GM19035 (cell line): ENCODE data around the gene HDDC2.

ENCODE experiments used
- ATAC-seq: cut with Tn5 transposase; IDR thresholded peaks from one replicate; pipeline ENCODE4 v1.9.1; 2021; ENCODE audit not compliant: unreplicated experiment

The HDDC2 gene

DNA sequence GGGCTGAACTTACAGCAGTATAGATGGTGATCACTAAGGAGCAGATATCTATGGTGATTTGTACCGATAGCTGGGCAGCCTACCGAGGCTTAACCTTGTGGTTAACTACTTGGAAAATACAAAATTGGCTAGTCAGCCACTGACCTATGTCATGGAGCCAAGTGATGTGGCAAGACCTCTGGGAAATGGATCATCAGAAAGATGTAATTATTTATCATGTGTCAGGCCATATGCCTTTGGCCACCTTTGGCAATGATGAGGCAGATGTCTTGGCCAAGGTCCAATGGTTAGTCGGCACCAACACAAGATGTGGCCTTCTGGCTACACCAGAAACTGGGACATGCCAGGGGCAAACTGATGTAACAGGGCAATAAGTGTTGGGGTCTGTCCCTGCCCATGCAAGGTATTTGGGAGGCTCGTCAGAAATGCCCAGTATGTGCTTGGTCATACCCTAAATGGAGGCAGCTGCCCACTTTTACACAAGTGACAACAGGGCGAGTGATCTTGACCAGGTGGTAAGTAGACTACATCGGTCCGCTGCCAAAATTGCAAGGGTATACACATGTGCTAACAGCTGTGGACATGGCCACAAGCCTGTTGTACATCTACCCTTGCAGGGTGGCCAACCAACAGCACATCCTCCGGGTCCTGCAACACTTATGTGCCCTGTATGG lies 30.1 kb downstream of the HDDC2 start:
- ATAC-seq = no peak

DNA sequence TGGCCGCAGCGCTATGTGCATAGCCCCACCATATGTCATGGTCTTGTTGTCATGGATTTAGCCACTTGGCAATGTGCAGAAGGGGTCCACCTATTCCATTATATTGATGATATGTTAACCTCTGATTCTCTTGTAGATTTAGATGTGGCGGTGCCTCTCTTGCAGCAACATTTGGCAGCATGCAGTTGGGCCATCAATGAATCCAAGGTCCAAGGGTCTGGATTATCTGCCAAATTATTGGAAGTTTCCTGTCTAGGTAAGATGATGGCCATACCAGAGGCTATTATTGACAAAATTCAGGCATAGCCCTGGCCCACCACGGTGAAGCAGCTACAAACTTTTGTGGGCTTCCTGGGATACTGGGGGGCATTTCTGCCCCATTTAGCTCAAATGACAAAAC lies 31.4 kb downstream of the HDDC2 start:
- ATAC-seq = no peak

DNA sequence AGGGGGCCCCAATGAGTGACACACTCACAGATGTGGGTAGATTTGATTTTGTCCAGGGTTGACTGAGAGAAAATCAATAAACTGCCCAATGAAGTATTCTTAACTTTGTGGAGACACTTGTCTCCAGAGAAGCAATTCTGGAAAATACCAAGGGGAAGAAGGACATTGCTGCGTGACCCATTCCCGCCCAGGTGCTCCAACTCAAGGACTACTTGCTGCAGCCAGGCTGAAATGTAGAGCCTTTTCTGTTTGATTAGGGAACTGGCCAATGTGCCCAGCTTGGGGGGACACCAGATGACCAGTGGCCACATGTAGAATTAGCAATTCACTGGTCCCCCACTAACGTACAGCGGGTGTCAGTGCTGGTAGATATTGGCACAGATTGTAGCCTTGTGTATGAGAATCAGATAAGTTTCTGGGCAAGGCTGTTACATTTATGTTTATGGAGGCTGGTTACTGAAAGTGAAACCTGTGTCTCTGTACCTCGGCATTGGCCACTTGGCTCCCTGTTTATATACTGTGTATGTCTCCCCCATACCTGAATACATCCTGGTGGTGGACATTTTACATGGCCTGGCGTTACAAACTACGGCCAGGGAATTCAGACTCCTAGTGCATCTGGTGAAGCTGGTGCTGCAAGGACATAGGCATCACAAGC lies 32.3 kb downstream of the HDDC2 start:
- ATAC-seq = no peak

DNA sequence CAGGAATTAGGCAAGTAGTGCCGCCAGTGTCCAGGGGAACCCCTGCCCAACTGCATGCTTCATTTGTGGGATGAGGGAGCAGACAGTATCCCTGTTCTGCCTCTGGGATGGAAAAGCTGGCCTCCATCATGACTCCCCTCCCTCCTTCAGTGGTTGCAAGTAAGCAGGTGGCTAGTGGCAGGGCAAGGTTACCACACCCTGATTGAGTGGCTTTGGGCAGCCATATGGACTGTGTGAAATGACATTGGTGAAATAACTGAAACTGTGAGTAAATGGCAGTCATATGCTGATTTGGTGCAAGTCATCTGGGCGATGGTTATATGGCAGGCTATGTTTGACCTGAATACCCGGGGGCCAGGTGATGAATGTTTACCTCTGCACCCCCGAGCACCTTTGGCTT lies 33.0 kb downstream of the HDDC2 start:
- ATAC-seq = no peak

DNA sequence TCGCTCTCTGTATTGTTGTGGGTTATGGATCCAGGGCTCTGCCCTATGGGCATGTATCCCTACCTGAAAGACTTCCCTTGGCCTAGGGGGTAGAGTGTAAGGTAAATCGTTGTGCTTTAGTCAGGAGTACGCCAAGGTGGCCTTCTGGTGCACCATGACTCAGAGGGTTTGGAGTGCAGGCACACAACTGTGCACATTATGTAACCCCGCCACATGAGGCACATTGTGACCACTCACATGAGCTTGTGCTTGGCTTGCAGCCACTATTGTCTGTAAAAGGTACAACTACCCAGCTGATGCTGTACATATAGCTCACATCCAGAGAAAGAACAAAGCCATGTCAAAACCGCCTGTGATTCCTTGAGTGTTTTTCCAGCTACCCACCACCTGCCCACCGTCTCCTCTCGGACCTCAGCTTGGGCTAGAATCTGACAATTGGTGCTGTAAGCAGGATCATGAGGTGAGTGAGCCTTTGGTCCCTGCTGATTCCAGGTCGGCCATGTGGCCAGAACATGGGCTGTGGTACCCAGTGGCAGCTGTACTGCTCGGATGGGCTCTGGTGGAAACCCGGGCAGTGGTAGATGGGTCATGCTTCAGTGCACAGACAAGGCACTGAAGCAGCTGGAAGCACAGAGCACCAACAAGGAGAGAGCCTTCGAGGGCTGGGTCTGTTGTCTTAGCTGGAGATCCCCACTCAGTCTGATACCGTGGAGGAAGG lies 33.8 kb downstream of the HDDC2 start:
- ATAC-seq = no peak

DNA sequence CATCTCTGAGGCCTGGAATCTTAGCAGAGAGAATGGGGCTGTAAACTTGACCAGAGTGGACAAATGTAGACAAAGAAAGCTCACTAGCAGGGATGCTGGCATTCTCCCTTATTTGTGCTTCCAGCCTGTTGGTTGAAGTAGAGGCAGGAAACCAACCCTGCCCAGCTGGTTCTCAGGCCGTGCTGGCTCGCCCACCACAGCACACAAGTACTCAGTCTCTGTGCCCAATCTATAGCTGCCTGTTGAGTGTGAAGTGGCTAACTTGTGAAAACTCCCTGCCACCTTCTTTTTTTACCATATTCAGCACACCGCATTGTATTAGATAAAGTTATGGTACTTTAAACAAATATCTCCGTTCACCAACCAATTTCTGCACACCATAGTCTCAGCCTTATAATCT lies 37.3 kb downstream of the HDDC2 start:
- ATAC-seq = no peak

DNA sequence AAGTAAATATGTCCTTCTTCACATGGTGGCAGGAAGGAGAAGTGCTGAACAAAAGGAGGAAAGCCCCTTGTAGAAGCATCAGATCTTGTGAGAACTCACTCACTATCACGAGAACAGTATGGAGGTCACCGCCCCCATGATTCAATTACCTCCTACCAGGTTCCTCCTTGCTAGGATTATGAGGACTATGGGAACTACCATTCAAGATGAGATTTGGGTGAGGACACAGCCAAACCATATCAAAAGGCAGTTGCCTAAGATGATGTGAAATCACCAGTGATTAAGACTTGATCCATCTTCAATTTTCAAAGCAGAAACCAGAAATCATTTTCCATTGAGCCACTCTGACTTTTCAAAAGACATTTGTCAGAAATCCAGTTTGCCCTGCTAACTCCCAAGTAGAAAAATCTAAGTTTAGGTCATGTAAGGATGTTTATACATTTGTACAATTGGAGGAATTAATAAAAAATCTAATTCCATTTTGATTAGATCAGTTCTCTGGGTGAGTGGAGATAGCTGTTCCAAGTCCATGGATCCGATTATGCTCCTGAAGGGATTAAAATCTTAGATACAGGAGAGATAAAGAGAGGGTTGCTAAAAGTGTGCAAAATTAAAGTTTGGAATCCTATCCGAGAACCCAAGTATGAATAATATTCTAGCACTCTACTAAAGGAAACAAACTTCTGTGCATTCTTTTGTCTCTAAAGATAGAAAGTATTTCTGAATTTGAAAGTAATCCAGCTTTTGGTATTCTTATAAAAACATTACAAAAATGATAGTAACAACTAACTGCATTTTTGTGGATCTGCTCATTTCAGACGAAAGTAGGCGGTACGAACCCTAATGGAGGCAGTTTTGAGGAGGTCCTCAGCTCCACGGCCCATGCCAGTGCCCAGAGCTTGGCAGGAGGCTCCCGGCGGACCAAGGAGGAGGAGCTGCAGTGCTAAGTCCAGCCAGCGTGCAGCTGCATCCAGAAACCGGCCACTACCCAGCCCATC lies 39.5 kb downstream of the HDDC2 start:
- ATAC-seq = no peak

DNA sequence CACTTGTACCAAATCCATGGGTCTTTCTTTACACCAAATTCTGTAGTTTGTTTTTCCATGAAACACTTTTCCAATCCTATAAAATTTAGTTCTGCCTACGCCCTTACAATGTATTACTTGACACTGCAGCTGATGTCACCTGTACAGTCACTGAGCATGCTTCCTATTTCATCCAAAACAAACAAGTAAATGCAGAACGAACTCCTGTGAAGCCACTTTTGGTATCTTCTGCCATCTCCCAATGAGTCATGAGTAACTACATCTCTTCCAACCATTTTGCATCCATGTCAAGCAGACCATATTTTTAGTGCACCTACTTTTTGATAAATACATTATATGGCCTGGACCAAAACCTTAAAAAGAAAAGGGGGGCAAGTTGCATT lies 42.4 kb downstream of the HDDC2 start:
- ATAC-seq = no peak

DNA sequence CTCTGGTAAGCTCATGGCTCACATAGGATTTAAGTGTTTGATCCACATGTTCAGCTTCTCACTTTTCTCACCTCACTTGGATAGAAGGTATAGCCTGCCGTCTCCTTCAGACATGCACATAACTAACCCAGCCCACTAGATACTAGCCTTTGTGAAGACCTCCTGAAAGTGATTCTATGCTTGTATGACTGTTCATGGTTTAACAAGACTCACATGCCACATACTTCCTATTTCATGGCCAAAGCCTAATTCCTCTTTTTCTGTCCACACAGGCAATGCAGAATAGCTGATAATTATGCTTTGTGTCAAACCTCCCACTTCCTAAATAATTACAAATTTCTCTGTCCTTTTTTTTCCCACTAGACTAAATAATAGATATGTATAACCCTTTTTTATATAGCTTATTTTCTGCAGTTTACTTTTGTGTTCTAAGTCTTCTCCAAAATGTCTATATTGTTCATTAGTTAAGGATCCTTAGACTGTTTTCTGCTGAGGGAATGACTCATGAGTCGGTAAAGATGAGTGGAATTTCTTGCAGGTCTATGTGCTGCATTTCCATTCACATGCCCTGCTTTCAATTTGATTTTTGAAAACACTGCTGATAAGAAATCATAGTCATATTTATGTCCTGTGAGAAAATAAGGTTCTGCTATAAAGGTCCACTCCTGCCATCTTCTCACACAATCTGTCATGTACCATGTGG lies 43.0 kb downstream of the HDDC2 start:
- ATAC-seq = no peak

DNA sequence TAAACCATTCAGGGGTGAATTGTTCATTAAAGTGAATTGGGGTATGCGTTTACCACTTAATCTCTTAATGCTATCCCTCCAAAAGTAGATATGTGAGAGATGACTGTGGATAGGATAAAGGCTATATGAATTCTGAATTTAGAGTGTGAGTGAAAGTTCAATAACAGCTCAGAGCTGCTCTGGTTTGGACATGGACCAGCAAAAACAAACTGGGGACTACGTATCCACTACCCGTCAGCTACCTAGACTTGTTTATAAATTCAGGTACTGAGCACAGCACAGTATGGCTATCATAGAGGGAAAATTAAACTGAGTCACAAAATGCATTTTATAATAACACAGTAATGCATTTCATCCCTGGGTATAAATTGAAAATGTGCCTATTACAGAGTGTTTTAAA lies 44.4 kb downstream of the HDDC2 start:
- no peak for ATAC-seq

DNA sequence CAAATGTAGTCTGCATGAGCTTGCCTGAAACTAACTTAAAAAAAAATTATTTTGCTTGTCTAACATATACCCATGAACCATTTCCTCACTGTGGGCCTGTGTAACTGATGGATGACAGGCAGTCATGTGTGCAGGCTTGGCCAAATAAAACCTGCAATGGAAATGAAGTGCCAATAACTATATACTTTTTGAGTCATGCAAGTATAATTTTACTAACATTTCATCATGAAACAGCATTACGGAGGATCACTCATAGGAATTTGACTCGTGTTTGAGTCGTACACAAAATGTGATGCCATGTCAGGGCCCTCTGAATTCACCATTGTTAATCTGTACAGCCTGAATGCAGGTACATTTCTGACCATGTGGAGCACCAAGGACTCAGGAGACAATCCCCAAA lies 46.6 kb downstream of the HDDC2 start:
- no peak for ATAC-seq

DNA sequence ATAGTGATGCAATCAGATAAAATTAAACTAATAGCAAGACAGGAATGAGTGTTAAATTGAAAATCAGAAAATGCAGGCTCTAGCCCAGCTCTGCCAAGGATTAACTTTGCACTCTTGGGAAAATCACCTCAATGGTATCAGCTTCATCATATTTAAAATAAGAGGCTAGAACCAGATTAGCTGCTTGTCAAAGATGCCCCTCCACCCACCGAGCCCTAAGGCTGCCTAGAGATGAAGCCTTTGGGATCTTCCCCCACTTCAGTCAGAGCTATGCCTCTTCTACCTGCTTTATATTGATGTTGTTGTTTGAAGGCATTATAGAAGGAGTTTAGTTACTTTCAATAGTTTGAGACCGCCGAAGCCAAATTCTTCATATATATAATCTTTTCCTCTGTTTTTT lies 47.4 kb downstream of the HDDC2 start:
- ATAC-seq = no peak

DNA sequence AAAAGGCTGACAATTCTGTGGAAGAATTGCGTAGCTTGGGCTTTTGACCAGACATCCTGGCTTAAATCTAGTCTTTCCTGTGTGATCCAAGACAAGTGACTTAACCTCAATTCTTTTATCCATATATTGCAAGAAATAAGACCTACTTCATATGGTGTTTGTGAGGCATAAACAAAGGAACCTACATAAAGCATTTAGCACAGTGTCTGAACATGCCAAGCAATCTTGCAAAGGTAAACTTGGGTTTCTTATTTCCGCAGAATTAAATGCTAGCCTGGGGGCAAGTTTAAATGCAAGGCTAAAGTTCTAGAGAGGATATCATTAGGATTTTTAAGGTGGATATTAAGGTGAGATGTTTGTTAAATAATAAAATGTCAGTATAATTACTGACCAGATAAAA lies 47.9 kb downstream of the HDDC2 start:
- no peak for ATAC-seq

DNA sequence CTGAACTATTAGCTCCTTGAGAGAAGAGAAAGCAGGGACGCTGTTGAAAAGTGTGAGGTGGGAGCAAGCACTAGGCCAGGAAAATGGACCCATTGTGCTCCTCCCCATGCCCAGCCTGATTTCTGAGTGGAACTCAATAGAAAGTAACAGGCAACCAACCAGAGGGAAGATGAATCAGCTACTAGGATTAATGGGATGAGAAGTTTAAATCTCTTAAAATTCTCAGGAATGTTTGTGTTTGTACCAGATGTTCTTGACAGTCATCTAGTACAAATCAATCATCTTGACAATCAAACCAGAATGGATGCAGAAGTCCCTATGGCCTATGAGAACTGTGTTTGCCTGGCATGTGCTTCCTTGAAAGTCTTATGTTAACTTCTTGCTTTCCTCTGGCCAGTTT lies 48.9 kb downstream of the HDDC2 start:
- no peak for ATAC-seq

DNA sequence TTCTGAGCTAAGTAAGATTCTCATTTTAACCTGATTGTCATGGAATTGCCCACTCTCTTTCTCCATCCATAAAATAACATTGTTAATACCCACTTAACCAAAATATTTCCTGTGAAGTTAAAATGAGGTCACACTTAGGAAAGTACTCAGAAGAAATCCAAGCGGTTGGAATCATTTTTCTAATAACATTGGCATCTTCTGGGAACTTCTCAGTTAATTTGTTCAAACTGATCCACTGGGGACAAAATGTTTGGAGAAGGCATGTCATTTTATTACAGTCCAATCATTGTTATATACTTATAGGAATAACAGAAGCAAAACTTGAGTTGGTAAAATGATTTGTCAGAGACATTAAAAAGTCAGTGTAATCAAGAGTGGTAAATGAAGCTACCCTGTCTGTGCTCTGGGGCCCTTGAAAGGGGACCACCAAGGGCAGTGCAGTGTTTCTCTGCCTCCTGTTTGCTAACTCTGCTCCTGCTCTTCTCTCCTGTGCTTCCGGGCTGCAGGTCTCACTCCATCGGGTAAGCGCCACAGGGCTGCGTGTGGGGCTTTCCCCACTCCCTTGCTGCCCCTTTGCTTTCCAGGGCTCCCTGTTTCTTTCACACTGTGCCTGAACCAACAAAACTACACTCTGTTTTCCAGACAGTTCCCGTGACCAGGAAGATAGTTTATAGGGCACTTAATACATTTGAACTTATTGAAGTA lies 50.1 kb downstream of the HDDC2 start:
- no peak for ATAC-seq

DNA sequence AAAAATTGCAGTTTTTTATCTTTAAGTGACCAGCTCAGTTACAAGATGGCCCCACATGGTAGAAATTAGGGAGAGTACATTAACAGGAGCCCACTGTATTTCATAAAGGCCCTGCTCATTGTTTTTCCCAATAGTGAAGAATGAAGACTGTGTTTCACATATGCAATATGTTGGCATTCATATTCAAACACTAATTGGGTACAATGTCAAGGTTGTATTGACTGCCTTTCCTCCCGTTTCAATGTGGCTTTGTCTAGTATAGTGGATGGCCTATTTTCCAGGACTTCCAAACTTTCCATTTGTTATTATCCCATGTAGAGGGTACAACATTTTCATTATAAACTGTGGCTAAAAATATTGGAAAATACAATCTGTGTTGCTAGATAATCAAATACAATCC lies 51.3 kb downstream of the HDDC2 start:
- no peak for ATAC-seq

DNA sequence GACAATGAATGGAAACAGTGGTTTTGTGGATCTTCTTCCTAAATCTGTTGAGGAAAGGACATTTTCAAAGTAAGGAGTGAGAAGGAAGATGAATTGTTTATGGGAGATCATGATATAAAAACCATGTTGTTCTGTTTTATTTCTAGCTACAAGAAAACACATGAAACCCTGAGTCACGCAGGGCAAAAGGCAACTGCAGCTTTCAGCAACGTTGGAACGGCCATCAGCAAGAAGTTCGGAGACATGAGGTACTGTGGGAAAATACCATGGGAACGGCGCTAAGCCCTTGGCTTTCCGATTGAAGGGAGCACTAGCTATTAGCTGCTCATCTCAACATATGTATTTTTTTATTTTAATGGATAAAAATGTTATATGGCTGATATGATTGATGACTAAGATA lies 53.6 kb downstream of the HDDC2 start:
- no peak for ATAC-seq

DNA sequence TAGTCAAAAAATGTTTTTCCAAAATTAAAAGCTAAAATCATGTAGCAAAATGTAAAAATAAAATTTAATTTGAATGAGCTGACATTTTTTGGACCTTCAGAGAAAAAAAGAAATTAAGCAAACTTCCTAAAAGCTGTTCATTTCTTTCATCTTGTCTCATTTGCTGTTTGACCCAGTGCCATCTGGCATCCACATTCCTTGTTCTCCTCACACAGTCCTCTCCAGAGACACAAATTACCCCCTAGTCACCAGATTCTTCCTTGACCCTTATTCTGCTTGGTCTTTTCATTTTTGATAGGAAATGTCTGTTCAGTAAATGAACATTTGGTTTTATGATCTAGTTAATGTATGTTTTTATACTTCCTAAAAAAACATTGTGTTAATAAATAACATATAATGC lies 55.2 kb downstream of the HDDC2 start:
- no peak for ATAC-seq

DNA sequence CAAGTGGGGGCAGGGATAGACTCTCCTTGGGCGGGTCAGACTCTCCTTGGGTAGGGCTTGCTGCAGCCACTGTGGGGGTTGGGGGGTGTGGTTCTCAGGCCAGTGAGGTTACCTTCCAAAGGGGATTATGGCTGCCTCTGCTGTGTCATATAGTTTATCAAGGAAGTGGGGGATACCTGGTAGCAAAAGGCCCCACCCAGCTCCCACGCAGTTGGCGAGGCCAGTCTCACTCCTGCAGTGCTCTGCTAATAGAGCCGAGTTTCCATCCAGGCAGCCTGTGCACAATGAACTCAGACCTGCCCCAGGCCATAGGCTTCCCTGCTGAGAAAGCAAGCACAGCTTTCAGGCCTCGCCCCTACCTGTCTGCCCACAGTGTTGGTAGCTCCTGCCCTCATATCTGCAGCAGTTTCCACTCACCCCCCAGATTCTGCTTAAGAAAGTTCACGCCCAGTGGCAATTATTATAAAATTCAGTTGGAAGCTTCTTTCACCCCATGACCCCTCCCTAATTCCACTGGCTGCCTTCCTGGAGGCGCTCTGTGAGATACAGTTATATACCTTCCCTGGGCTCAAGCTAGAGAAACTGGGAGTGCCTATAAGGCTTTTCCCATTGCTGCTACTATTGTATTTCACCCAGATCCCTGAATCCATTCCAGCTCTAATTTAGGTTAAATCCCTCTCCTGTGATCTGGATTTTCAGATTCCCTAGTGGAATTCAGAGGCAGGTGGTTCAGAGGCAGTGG lies 56.1 kb downstream of the HDDC2 start:
- no peak for ATAC-seq
